Neuron (in vitro differentiated cells): ENCODE data around the gene STX10.

Experiments
- H2AFZ ChIP-seq: one replicate; pipeline ENCODE4 v1.6.1; 2013; ENCODE audit warnings: low read depth, mild to moderate bottlenecking, inconsistent platforms, low read length, moderate library complexity
- H3K27me3 ChIP-seq: one replicate; pipeline ENCODE4 v1.6.1; 2013; ENCODE audit warnings: low read length; ENCODE audit not compliant: insufficient read depth
- H3K36me3 ChIP-seq: one replicate; pipeline ENCODE4 v1.6.1; 2013; ENCODE audit warnings: low read length; ENCODE audit not compliant: insufficient read depth
- H3K4me1 ChIP-seq: one replicate; pipeline ENCODE4 v1.6.1; 2013; ENCODE audit warnings: low read length; ENCODE audit not compliant: insufficient read depth
- H3K4me3 ChIP-seq: 2 replicates; pipeline ENCODE4 v1.5.1; 2013; ENCODE audit warnings: mild to moderate bottlenecking, low read length, moderate library complexity
- H3K9me3 ChIP-seq: one replicate; pipeline ENCODE4 v1.6.1; 2013; ENCODE audit warnings: low read length

STX10 gene

GRCh38 chr19:13094106-13094504 is 56.1 kb downstream of the STX10 start:
- H3K27me3 ChIP-seq, result peaks cover 33% of the 10 kb centered on the region
- H3K9me3 ChIP-seq, result no peaks in the 10 kb centered on the region
- H3K36me3 ChIP-seq, result no peaks in the 10 kb centered on the region
- H3K4me1 ChIP-seq, result peaks cover 58% of the 10 kb centered on the region
- H2AFZ ChIP-seq, result no peak overlapping the region
- no peak overlapping the region for H3K4me3 ChIP-seq
